K562 (cell line): ENCODE measurements around the gene EID2. TPM values are rescaled to one million over a fixed set of nuclear protein-coding genes. Genes with fewer than 3 reads are reported as not detected.
A peak's percentile ranks its signal among the peaks of the same experiment; 100 is the strongest.

Source experiments
- ATAC-seq: fragments of 200-7000 bp; cut with Tn5 transposase; 3 replicates; pipeline ENCODE4 v1.9.1; 2020; ENCODE audit warnings: moderate library complexity
- BruUV-seq: library from RNA; stranded (reverse); fragments of 400-500 nt; replicated peaks from 2 replicates; lab custom pipeline; 2021; lab: Mats Ljungman, UMichigan
- CTCF ChIA-PET: fragments of 300-600 bp; formaldehyde crosslinking; extraction: SDS; loops from one replicate; lab custom pipeline; 2021; ENCODE audit warnings: low intra/inter-chr PET ratio; lab: Yijun Ruan, JAX
- POLR2A ChIA-PET: fragments of 300-600, 350-650 bp; sonication (Branson Sonifier 250); formaldehyde crosslinking; extraction: SDS; loops from one replicate; lab custom pipeline; 2021; ENCODE audit warnings: antibody characterized with exemption, inconsistent platforms; lab: Yijun Ruan, JAX
- DNase-seq, 4 experiments: peaks; one replicate each; pipeline versions ENCODE4 v3.0.0 to v3.0.0-alpha.2; 2011 to 2018; ENCODE audit warnings: low spot score in 3 of 4, mixed read lengths in 3 of 4; ENCODE audit errors: extremely low read depth in 1 of 4
- FAIRE-seq: peaks from 2 replicates; lab custom pipeline; 2011; peaks lifted over from hg19 to GRCh38; lab: Jason Lieb, UNC
- H2AFZ ChIP-seq: 2 replicates; pipeline ENCODE4 v1.6.0; 2011; ENCODE audit warnings: low read depth, low read length, control low read depth, inconsistent platforms
- H3K27ac ChIP-seq: fragments of 200-600 bp; 3 replicates; pipeline ENCODE4 v1.8.0; 2011; ENCODE audit warnings: low read depth, mild to moderate bottlenecking, control low read depth, inconsistent platforms, low read length, moderate library complexity, mixed read lengths; ENCODE audit errors: extremely low read depth
- H3K27me3 ChIP-seq, 2 experiments: fragments of 300-600 bp in 1 of 2; 2 replicates in 1 of 2; 3 replicates in 1 of 2; pipeline versions ENCODE4 v1.6.0 to v1.8.0; 2011; ENCODE audit warnings: inconsistent platforms in 2 of 2, low read length in 2 of 2, mild to moderate bottlenecking in 1 of 2, mixed read lengths in 1 of 2, moderate library complexity in 1 of 2; ENCODE audit not compliant: control insufficient read depth in 2 of 2, insufficient read depth in 2 of 2
- H3K36me3 ChIP-seq: fragments of 300-600 bp; 3 replicates; pipeline ENCODE4 v1.8.0; 2011; ENCODE audit warnings: mild to moderate bottlenecking, low read length, inconsistent platforms; ENCODE audit not compliant: control insufficient read depth, insufficient read depth
- H3K4me1 ChIP-seq, 2 experiments: fragments of 200-600 bp in 1 of 2; replicated peaks in 1 of 2; 2 replicates in 1 of 2; 3 replicates in 1 of 2; pipeline versions ENCODE4 v1.5.1 to v1.8.0; 2011; ENCODE audit warnings: inconsistent platforms in 2 of 2, low read length in 2 of 2, mild to moderate bottlenecking in 1 of 2, mixed read lengths in 1 of 2, moderate library complexity in 1 of 2; ENCODE audit not compliant: control insufficient read depth in 2 of 2, insufficient read depth in 2 of 2
- H3K4me2 ChIP-seq: 2 replicates; pipeline ENCODE4 v1.6.1; 2011; ENCODE audit warnings: low read length, control low read depth, inconsistent platforms, mixed read lengths; ENCODE audit not compliant: insufficient read depth
- H3K4me3 ChIP-seq: fragments of 200-600 bp; sonication (generic), shearing (Covaris generic); 2 replicates; pipeline ENCODE4 v1.5.1; 2016; ENCODE audit warnings: control low read depth, inconsistent platforms
- H3K79me2 ChIP-seq: fragments of 200-600 bp; 3 replicates; pipeline ENCODE4 v1.8.0; 2011; ENCODE audit warnings: low read length, inconsistent platforms; ENCODE audit not compliant: control insufficient read depth, insufficient read depth
- H3K9ac ChIP-seq, 2 experiments: 2 replicates each; pipeline versions ENCODE4 v1.6.0 to v1.6.1; 2011; ENCODE audit warnings: low read depth in 2 of 2, low read length in 2 of 2, control low read depth in 1 of 2, inconsistent platforms in 1 of 2, mild to moderate bottlenecking in 1 of 2, mixed read lengths in 1 of 2; ENCODE audit not compliant: insufficient read depth in 1 of 2
- H3K9me1 ChIP-seq: one replicate; pipeline ENCODE4 v1.6.0; 2011; ENCODE audit warnings: inconsistent platforms, mild to moderate bottlenecking, low read length, moderate library complexity; ENCODE audit not compliant: control insufficient read depth, insufficient read depth
- H3K9me3 ChIP-seq: replicated peaks from 2 replicates; pipeline ENCODE4 v1.5.1; 2011; ENCODE audit warnings: low read depth, low read length, inconsistent platforms; ENCODE audit not compliant: control insufficient read depth, insufficient read depth
- H4K20me1 ChIP-seq: replicated peaks from 2 replicates; pipeline ENCODE4 v1.6.1; 2011; ENCODE audit warnings: low read length, inconsistent platforms, mixed read lengths; ENCODE audit not compliant: control insufficient read depth, insufficient read depth
- ARID3A ChIP-seq: IDR thresholded peaks from 2 replicates; pipeline ENCODE4 v1.6.1; 2012; ENCODE audit warnings: low read depth, low read length, improper control_type of control experiment, borderline replicate concordance
- CTCF ChIP-seq, 3 experiments: IDR thresholded peaks in 2 of 3; conservative IDR thresholded peaks in 1 of 3; 2 replicates each; pipeline ENCODE4 v1.5.1; 2011 to 2012; ENCODE audit warnings: low read length in 3 of 3, mild to moderate bottlenecking in 3 of 3, control low read depth in 2 of 3, improper control_type of control experiment in 1 of 3, inconsistent platforms in 1 of 3, low read depth in 1 of 3, mixed read lengths in 1 of 3, moderate library complexity in 1 of 3; ENCODE audit not compliant: insufficient read depth in 2 of 3
- HDGF ChIP-seq: fragments of 450-650 bp; IDR thresholded peaks from 2 replicates; pipeline ENCODE4 v1.6.1; 2016
- ZBTB7A ChIP-seq: IDR thresholded peaks from 2 replicates; pipeline ENCODE4 v1.6.1; 2011; ENCODE audit warnings: low read depth, mild to moderate bottlenecking, low read length, moderate library complexity, borderline replicate concordance; ENCODE audit not compliant: control insufficient read depth
- WGBS: fragments of 100-300 bp; shearing (Covaris generic); methylation state at CpG from one replicate; pipeline ENCODE4 v1.1.6; 2016; ENCODE audit warnings: low coverage, mixed read lengths; ENCODE audit not compliant: insufficient coverage; ENCODE audit errors: missing lambda C conversion rate; 5-methylcytosine and 5-hydroxymethylcytosine counted together
- in situ Hi-C: fragments of 300-500 bp; cut with MboI; formaldehyde crosslinking; loops from 4 replicates; pipeline ENCODE4 v1.15.0; 2018; ENCODE audit warnings: inconsistent platforms, mixed read lengths
- intact Hi-C: fragments of 100-400 bp; cut with micrococcal nuclease; formaldehyde crosslinking; loops from 2 replicates; pipeline ENCODE4 v1.14.2; 2022
- polyA plus RNA-seq, 8 experiments: library from polyadenylated mRNA; depleted of rRNA in 4 of 8; stranded (reverse) in 5 of 8; unstranded in 3 of 8; fragments of >200 nt; fragmentation: Nextera tagmentation in 2 of 8; fragmentation: Illumina TruSeq in 1 of 8; extraction: Ambion mirVana in 2 of 8; extraction: Trizol in 1 of 8; gene quantifications; 2 replicates each; pipeline versions ENCODE4 v1.2.1 to v1.2.3, GENCODE V29; 2011 to 2014; ENCODE audit warnings: inconsistent platforms in 1 of 8, missing spikeins in 1 of 8
- total RNA-seq, 7 experiments: library from RNA; depleted of rRNA in 6 of 7; stranded (reverse); fragments of >200 nt in 6 of 7; fragmentation: Illumina TruSeq in 2 of 7; extraction: Trizol in 2 of 7; gene quantifications; 2 replicates each; pipeline versions ENCODE4 v1.2.1 to v1.2.3, GENCODE V29; 2011 to 2021; ENCODE audit warnings: low replicate concordance in 1 of 7
- TF ChIP-seq, protein P1 (sequence below), 2 experiments: fragments of 450-650 bp; IDR thresholded peaks; 2 replicates each; pipeline ENCODE4 v1.6.1; 2018; ENCODE audit warnings: mild to moderate bottlenecking in 2 of 2, low read depth in 1 of 2; ENCODE audit not compliant: partially characterized antibody in 2 of 2
- TF ChIP-seq, protein P2 (sequence below): sonication (generic); formaldehyde crosslinking; IDR thresholded peaks from 2 replicates; pipeline ENCODE4 v1.8.1; 2023; ENCODE audit warnings: mild to moderate bottlenecking, missing genetic modification reagents

EID2 gene
- total and polyA plus RNA-seq, 9 of the 15 experiments (the other 6 are each of a cell fraction or from before 2014, with no cell fraction given), result 2.5 to 18.5 (median 11.3) TPM

GRCh38 chr19:39514840-39515550 lies 25.0 kb downstream of the EID2 start, which contains the start of gene SELENOV:
SELENOV (plus strand) TSS chr19:39515139; CDS start chr19:39515213, 74 bp downstream.
- Histone ChIP-seq H3K27ac (no peak within 1 kb of the TSS), H3K79me2 (no peaks in the 10 kb centered on the region), H3K27me3 (peaks cover 4 to 19% of the 10 kb centered on the region in 2 experiments; a peak in 4 of 5 replicates), H3K4me3 (no peak within 1 kb of the TSS), H3K9me3 (no peaks in the 10 kb centered on the region), H3K4me1 (peaks cover 15 to 29% of the 10 kb centered on the region in 2 experiments; a peak in 4 of 5 replicates), H3K9ac (peak within 1 kb of the TSS in 1 of 2 experiments; percentile 10; a peak in 2 of 4 replicates), H3K4me2 (no peak within 1 kb of the TSS), H3K36me3 (no peaks in the 10 kb centered on the region), H2AFZ (no peak within 1 kb of the TSS), H3K9me1 (no peaks in the 10 kb centered on the region), H4K20me1 (no peaks in the 10 kb centered on the region)
- intact Hi-C loops (no loop called here), in situ Hi-C loops (no loop called here)
- DNase-seq (peak in 3 of 4 experiments; percentile 27 to 64 (median 60)), ATAC-seq (peak; percentile 27), FAIRE-seq (no peak)
- no TSS peak for BruUV-seq
- 30% methylated on average over 25 of the region's 56 CpGs for WGBS
- ChIA-PET POLR2A (interaction anchor here (0.6 to 1.4 kb wide), 5 partner anchors 14 to 849 kb away, joined by 3 to 7 read pairs (median 3); partner anchors contain the start of gene RPS16), CTCF (no interaction called here)
- no peak for TF ChIP-seq HDGF
- TF ChIP-seq, protein P1, sequence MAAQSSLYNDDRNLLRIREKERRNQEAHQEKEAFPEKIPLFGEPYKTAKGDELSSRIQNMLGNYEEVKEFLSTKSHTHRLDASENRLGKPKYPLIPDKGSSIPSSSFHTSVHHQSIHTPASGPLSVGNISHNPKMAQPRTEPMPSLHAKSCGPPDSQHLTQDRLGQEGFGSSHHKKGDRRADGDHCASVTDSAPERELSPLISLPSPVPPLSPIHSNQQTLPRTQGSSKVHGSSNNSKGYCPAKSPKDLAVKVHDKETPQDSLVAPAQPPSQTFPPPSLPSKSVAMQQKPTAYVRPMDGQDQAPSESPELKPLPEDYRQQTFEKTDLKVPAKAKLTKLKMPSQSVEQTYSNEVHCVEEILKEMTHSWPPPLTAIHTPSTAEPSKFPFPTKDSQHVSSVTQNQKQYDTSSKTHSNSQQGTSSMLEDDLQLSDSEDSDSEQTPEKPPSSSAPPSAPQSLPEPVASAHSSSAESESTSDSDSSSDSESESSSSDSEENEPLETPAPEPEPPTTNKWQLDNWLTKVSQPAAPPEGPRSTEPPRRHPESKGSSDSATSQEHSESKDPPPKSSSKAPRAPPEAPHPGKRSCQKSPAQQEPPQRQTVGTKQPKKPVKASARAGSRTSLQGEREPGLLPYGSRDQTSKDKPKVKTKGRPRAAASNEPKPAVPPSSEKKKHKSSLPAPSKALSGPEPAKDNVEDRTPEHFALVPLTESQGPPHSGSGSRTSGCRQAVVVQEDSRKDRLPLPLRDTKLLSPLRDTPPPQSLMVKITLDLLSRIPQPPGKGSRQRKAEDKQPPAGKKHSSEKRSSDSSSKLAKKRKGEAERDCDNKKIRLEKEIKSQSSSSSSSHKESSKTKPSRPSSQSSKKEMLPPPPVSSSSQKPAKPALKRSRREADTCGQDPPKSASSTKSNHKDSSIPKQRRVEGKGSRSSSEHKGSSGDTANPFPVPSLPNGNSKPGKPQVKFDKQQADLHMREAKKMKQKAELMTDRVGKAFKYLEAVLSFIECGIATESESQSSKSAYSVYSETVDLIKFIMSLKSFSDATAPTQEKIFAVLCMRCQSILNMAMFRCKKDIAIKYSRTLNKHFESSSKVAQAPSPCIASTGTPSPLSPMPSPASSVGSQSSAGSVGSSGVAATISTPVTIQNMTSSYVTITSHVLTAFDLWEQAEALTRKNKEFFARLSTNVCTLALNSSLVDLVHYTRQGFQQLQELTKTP (IDR thresholded peaks at IDR 0.05; ENCODE audit: low read depth in 1 of 2, partially characterized antibody in 2 of 2), result no peak
- peak; percentile 66; the same call in 1 of the 2 replicates for TF ChIP-seq ZBTB7A
- TF ChIP-seq, protein P2, sequence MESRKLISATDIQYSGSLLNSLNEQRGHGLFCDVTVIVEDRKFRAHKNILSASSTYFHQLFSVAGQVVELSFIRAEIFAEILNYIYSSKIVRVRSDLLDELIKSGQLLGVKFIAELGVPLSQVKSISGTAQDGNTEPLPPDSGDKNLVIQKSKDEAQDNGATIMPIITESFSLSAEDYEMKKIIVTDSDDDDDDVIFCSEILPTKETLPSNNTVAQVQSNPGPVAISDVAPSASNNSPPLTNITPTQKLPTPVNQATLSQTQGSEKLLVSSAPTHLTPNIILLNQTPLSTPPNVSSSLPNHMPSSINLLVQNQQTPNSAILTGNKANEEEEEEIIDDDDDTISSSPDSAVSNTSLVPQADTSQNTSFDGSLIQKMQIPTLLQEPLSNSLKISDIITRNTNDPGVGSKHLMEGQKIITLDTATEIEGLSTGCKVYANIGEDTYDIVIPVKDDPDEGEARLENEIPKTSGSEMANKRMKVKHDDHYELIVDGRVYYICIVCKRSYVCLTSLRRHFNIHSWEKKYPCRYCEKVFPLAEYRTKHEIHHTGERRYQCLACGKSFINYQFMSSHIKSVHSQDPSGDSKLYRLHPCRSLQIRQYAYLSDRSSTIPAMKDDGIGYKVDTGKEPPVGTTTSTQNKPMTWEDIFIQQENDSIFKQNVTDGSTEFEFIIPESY, result peak; percentile 41; the same call in 1 of the 2 replicates
- TF ChIP-seq CTCF (IDR thresholded peaks at IDR 0.05 in 2 of 3, conservative IDR thresholded peaks at IDR 0.05 in 1 of 3; ENCODE audit: insufficient read depth in 2 of 3, low read depth in 1 of 3, low read length in 3 of 3), result peak in 2 of 3 experiments; percentile 6 to 32; a peak in 2 of 6 replicates
- no peak for TF ChIP-seq ARID3A
